ENCODE measurements around the gene C10orf105. TPM values are rescaled to one million over a fixed set of nuclear protein-coding genes. Genes with fewer than 3 reads are reported as not detected.

C10orf105 gene
- polyA plus RNA-seq, 1 donor (not counting 4 experiments of a cell fraction or from before 2014, with no cell fraction given): not detected

- dilution Hi-C loops (cut with MboI; ENCODE audit: extremely low pct_ligation_motif_present, low sequenced_read_pairs): no loop called here
- FAIRE-seq: no peak
- no peak overlapping the region for H3K4me3 ChIP-seq (ENCODE audit: control insufficient read depth in 2 of 3, extremely low read depth in 1 of 3, insufficient read depth in 2 of 3, low read depth in 1 of 3, low read length in 3 of 3)
- H3K9ac ChIP-seq (ENCODE audit: control insufficient read depth, extremely low read depth, insufficient read depth, low read length): no peak overlapping the region
- no peak overlapping the region for H3K27ac ChIP-seq (ENCODE audit: control insufficient read depth, insufficient read depth, low read length)
- no peaks in the 10 kb centered on the region for H4K20me1 ChIP-seq (ENCODE audit: control insufficient read depth, extremely low read depth, insufficient read depth, low read length)
- no peaks in the 10 kb centered on the region for H3K9me3 ChIP-seq (ENCODE audit: control insufficient read depth, low read depth, low read length)
- no peak for DNase-seq (ENCODE audit: low read depth, low spot score)
- peaks cover 47% of the 10 kb centered on the region for H3K4me1 ChIP-seq (ENCODE audit: control insufficient read depth, extremely low read depth, insufficient read depth, low read length)
- TF ChIP-seq EZH2 (IDR thresholded peaks at IDR 0.05; ENCODE audit: low read length): no peak
- TF ChIP-seq CTCF (optimal IDR thresholded peaks at IDR 0.05 in 1 of 3, IDR thresholded peaks at IDR 0.05 in 1 of 3, conservative IDR thresholded peaks at IDR 0.05 in 1 of 3; ENCODE audit: extremely low read depth in 1 of 3, insufficient read depth in 2 of 3, low read length in 3 of 3): no peak
- no peak overlapping the region for H3K4me2 ChIP-seq (ENCODE audit: control insufficient read depth, extremely low read depth, insufficient read depth, low read depth, low read length)
- no peaks in the 10 kb centered on the region for H3K27me3 ChIP-seq (ENCODE audit: control insufficient read depth, extremely low read depth, insufficient read depth, low read length)
- H2AFZ ChIP-seq (ENCODE audit: control insufficient read depth, low read length): no peak overlapping the region
- H3K79me2 ChIP-seq (ENCODE audit: control insufficient read depth, insufficient read depth, low read length): no peaks in the 10 kb centered on the region
- peaks cover 2 to 5% of the 10 kb centered on the region in 2 experiments for H3K36me3 ChIP-seq (ENCODE audit: control insufficient read depth in 2 of 2, extremely low read depth in 1 of 2, insufficient read depth in 2 of 2, low read length in 2 of 2)
- no peaks in the 10 kb centered on the region for H3K9me1 ChIP-seq (ENCODE audit: control insufficient read depth, extremely low read depth, insufficient read depth, low read length)
Measured at GRCh38 chr10:71765176-71765904, 45.8 kb upstream of the C10orf105 start.

- Histone ChIP-seq H3K9me3 (ENCODE audit: control insufficient read depth, low read depth, low read length) (no peaks in the 10 kb centered on the region), H3K27me3 (ENCODE audit: control insufficient read depth, extremely low read depth, insufficient read depth, low read length) (no peaks in the 10 kb centered on the region), H3K79me2 (ENCODE audit: control insufficient read depth, insufficient read depth, low read length) (no peaks in the 10 kb centered on the region), H3K4me3 (ENCODE audit: control insufficient read depth in 2 of 3, extremely low read depth in 1 of 3, insufficient read depth in 2 of 3, low read depth in 1 of 3, low read length in 3 of 3) (no peak overlapping the region), H4K20me1 (ENCODE audit: control insufficient read depth, extremely low read depth, insufficient read depth, low read length) (no peaks in the 10 kb centered on the region), H3K9me1 (ENCODE audit: control insufficient read depth, extremely low read depth, insufficient read depth, low read length) (no peaks in the 10 kb centered on the region), H3K27ac (ENCODE audit: control insufficient read depth, insufficient read depth, low read length) (no peak overlapping the region), H3K4me1 (ENCODE audit: control insufficient read depth, extremely low read depth, insufficient read depth, low read length) (peaks cover 40% of the 10 kb centered on the region), H3K36me3 (ENCODE audit: control insufficient read depth in 2 of 2, extremely low read depth in 1 of 2, insufficient read depth in 2 of 2, low read length in 2 of 2) (peaks cover 2 to 5% of the 10 kb centered on the region in 2 experiments), H3K9ac (ENCODE audit: control insufficient read depth, extremely low read depth, insufficient read depth, low read length) (no peak overlapping the region), H2AFZ (ENCODE audit: control insufficient read depth, low read length) (no peak overlapping the region), H3K4me2 (ENCODE audit: control insufficient read depth, extremely low read depth, insufficient read depth, low read depth, low read length) (no peak overlapping the region)
- dilution Hi-C loops (cut with MboI; ENCODE audit: extremely low pct_ligation_motif_present, low sequenced_read_pairs): no loop called here
- FAIRE-seq (no peak), DNase-seq (ENCODE audit: low read depth, low spot score) (no peak)
- no peak for TF ChIP-seq EZH2 (IDR thresholded peaks at IDR 0.05; ENCODE audit: low read length)
- no peak for TF ChIP-seq CTCF (optimal IDR thresholded peaks at IDR 0.05 in 1 of 3, IDR thresholded peaks at IDR 0.05 in 1 of 3, conservative IDR thresholded peaks at IDR 0.05 in 1 of 3; ENCODE audit: extremely low read depth in 1 of 3, insufficient read depth in 2 of 3, low read length in 3 of 3)
Measured at GRCh38 chr10:71763352-71764127, 44.0 kb upstream of the C10orf105 start.

Data from keratinocyte (primary cell).